HG03135 (cell line): Measurements from ENCODE around the gene CDADC1.

ENCODE experiments used
- ATAC-seq: cut with Tn5 transposase; IDR thresholded peaks from one replicate; pipeline ENCODE4 v1.9.1; 2021; ENCODE audit warnings: mild to moderate bottlenecking, moderate library complexity; ENCODE audit not compliant: unreplicated experiment

CDADC1 gene

DNA sequence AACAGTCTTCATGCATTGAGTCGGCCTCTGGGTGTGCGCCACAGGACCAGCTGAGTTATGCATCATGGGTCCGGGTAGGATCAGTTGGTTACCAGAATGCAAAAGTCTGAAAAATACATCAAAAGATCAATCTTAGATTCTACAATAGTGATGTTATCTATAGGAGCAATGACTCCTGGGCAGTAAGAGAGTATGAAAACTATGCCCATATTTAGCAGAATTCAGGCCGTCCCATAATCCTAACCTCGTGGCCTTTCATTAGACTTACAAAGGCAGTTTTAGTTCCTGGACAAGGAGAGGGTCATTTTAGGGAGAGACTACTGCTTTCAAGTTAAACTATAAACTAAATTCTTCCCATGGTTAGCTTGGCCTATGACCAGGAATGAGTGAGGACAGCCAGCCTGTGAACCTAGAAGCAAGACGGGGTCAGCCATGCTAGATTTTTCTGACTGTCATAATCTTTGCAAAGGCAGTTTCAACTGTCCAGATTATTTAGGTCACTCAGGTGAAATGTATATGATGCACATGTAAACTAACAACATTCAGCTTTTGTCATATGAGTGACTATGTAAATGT is 11.8 kb upstream of the CDADC1 start:
- no peak for ATAC-seq

DNA sequence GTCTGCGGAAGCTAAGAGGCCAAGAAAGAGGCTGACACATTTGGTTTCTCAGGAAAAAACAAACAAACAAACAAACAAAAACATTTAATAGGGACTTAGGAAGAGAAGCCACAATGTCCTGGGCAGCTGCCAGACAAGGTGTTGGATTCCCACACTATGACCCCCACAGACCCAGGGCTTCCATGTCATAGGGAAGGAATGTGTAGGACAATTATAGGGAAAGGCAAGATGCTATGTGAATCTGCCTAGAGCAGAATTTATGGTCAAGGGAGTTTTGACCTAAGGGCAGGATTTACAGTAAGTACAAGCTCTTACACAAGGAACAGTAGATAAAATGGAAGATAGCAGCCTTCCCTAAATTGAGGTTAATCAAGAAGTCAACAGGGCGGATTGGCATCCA is 9.1 kb upstream of the CDADC1 start:
- ATAC-seq = no peak

DNA sequence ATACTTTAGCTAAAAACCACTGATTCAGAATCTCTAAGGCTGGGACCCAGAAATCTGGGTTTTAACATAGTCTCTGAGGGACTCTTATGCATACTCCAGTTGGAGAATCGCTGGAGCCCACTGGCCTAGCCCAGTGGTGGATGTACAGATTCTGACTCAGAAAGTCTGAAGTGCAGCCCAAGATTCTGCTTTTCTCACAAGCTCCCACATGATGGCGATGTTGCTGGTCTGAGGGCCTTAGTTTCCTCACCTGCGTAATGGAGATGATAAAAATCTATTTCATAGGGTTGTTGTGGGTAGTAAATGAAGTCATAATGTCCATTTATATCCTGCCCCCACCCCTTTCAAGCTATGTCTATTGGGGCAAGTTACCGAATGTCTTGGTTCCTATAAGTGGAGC is 7.7 kb upstream of the CDADC1 start:
- no peak for ATAC-seq

GRCh38 chr13:49241296-49241695 is 6.4 kb upstream of the CDADC1 start:
- ATAC-seq = no peak

GRCh38 chr13:49245101-49245500 is 2.6 kb upstream of the CDADC1 start:
- no peak for ATAC-seq

DNA sequence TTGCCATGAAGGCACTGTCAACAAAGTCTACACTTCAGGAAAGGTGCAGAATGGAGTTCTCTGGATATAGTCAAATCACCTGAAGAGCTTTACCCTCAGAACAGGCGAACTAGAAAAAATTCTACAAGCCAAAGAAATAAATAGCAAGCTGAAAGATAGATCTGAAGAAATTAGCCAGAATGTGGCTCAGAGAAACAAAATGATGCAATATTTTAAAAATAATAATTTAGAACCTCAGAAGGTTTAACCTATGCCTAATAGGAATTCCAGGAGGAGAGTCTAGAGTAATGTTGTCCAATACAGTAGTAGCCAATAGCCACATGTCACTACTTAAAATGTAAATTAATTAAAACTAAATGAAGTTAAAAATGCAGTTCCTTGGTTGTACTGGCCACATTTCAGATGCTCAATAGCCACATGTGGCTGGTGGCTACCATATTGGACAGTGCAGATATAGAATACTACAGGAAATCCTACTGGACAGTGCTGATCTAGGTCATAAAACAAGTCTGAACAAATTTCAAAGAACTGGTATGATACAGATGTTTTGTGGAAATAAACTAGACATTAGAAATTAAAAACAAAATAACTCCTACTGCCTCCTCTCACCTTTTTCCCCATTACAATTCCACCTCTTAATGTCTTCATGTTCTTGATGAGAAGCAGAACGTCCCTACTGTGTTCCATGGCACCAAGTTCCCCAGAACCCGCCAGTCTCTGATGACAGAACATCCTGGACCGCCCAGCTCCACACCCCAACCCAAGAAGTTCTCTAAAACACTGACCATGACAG is 679 bp upstream of the CDADC1 start:
- ATAC-seq = peak; percentile 25

DNA sequence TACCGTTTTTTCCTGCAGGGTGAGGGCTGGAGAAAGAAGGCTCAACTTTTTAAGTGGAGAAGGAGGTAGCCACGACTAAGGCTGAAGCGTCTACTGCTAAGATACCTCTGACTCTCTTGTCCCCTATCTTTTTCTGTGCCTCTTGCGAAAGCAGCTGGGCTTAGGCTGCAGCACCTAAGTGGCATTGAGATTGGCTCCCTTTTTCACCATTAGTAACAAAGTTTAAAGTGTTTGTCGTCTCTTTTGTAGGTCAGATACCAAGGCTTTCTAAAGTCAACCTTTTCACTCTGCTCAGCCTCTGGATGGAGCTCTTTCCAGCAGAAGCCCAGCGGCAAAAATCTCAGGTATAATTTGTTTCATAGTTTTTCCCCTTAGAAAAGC is 887 bp downstream of the CDADC1 start:
- no peak for ATAC-seq

GRCh38 chr13:49251326-49251725 is 3.6 kb downstream of the CDADC1 start:
- no peak for ATAC-seq

- ATAC-seq = no peak
Observed at GRCh38 chr13:49253310-49253709, 5.6 kb downstream of the CDADC1 start.

- no peak for ATAC-seq
Observed at GRCh38 chr13:49254007-49254406, 6.3 kb downstream of the CDADC1 start.

GRCh38 chr13:49256841-49257240 is 9.1 kb downstream of the CDADC1 start:
- no peak for ATAC-seq

DNA sequence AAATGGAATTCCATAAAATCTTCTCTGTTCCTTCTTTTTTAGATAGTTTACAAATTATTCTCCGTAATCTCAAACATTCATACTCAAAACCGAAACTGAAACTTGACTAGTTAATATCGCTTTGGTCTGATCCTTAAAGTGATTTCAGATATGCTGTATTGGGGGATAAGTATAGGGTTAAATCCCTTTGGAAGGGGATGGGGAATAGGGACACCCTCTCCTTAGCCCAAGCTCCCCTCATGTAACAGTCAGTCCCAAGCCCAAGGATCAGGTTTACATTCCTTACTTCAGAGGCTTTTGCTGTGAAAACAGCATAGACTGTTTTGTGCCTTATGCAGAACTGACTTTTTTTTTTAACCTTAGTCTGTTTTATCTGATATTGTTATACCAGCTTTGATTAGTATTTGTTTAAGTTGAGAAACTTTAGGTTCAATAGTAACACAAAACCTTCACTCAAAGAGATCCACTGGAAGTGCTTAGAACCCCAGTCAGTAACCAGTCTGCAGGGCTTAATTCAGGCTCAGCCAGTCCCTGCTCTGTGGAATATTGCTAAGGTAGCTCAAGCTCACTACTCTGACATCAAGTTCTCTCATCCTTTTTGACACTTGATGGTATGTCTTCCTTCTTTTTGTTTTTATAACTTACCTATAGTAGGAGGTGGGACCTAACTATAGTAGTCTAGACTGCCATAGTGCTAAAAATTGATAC is 10.5 kb downstream of the CDADC1 start:
- no peak for ATAC-seq

- ATAC-seq = no peak
Observed at GRCh38 chr13:49259586-49259985, 11.9 kb downstream of the CDADC1 start.

GRCh38 chr13:49262634-49263033 is 14.9 kb downstream of the CDADC1 start:
- ATAC-seq = no peak

DNA sequence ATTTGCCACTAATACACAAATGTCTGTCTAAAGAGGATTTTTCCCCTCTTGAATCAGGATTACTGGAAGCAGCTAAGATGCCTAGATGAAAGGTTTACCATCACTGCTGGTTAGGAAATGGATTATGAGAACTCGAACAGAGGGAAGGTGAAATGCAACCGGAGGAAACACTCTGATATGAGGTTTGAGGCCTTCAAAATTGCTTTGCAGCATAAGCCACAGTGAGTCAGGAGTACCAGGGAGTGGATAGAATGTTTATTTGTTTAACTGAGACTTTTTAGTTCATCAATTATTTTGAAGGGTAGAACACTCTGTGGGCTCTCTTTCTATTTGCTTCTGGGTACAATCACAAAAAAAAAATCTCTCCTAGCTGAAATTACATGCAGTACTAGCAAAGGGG is 18.1 kb downstream of the CDADC1 start:
- ATAC-seq = no peak

- no peak for ATAC-seq
Observed at GRCh38 chr13:49271264-49271663, 23.5 kb downstream of the CDADC1 start.

DNA sequence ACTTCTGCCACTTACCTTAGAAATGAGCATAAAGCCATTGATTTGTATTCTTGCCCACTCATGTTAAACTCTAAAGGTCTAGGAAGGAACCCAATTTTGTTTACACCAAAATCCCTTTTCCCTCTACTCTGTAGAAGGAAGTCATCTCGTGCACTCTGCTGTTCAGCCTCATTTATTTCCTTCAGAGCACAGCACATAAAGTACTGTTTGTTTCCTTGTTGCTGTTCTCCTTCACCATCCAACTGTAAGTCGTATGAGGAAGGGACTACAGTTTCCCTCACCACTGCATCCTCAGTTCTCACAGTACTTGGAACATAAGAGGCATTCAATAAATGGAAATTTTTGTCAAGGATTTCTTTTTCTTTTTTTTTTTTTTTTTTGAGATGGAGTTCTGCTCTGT is 24.6 kb downstream of the CDADC1 start:
- ATAC-seq = no peak

- no peak for ATAC-seq
Observed at GRCh38 chr13:49278211-49278610, 30.5 kb downstream of the CDADC1 start.

- ATAC-seq = no peak
Observed at GRCh38 chr13:49279112-49279511, 31.4 kb downstream of the CDADC1 start.

GRCh38 chr13:49279885-49280284 is 32.2 kb downstream of the CDADC1 start:
- no peak for ATAC-seq

DNA sequence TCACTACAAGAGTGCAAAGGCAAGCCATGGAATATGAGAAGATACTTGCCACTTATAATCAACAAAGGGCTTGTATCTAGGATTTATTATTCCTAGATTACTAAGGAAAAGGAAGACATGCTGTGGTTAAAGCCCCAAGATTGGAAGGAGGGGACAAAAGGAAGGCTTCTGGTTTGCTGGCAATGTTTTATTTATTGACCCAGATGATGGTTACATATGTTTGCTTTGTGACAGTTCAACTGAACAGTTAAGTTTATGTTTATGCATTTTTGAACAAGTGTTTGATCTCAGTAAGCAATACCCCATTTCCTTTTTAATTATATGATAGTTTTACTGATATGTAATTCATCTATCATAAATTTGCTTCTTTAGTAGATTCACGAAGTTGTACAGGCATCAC is 40.3 kb downstream of the CDADC1 start:
- no peak for ATAC-seq

DNA sequence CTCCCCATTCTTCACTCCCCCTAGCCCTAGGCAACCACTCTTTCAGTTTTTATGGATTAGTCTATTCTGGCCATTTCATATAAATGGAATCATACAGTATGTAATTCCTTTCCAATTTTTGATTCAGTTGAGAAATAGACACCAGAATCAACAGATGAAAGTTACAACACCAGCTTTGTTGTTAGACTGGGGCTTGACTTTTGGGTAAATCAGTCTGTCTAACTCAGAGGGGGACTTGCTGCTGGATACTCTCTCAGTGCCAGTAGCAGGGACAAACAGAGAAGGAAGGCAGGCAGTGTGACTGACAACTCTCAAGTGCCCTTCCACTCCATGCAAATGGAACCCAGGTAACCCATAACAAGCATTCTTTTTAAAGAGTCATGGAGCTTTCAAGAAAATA is 40.7 kb downstream of the CDADC1 start:
- no peak for ATAC-seq
